BLaER1 treated with 17β-estradiol and CSF1 and Interleukin-3, amounts not matched to agents 10 nM and 100 nM (cell line): ENCODE results near the gene RGS13.

ENCODE experiments used
- H3K27ac ChIP-seq, 11 experiments: shearing (Covaris generic); formaldehyde crosslinking; 2 replicates each; pipeline ENCODE4 v1.8.1; 2022
- H3K27me3 ChIP-seq, 11 experiments: shearing (Covaris generic); formaldehyde crosslinking; 2 replicates each; pipeline ENCODE4 v1.8.1; 2022
- H3K36me3 ChIP-seq, 11 experiments: shearing (Covaris generic); formaldehyde crosslinking; 2 replicates each; pipeline ENCODE4 v1.8.1; 2022
- H3K4me1 ChIP-seq, 10 experiments: shearing (Covaris generic); formaldehyde crosslinking; 2 replicates each; pipeline ENCODE4 v1.8.1; 2022
- H3K4me2 ChIP-seq, 11 experiments: shearing (Covaris generic); formaldehyde crosslinking; 2 replicates each; pipeline ENCODE4 v1.8.1; 2022
- H3K4me3 ChIP-seq, 10 experiments: shearing (Covaris generic); formaldehyde crosslinking; 2 replicates each; pipeline ENCODE4 v1.8.1; 2022
- H3K9ac ChIP-seq, 11 experiments: shearing (Covaris generic); formaldehyde crosslinking; 2 replicates each; pipeline ENCODE4 v1.8.1; 2022
- H3K9me3 ChIP-seq, 11 experiments: shearing (Covaris generic); formaldehyde crosslinking; replicated peaks in 1 of 11; 2 replicates each; pipeline ENCODE4 v1.8.1; 2022
- H4K20me1 ChIP-seq, 11 experiments: shearing (Covaris generic); formaldehyde crosslinking; 2 replicates each; pipeline ENCODE4 v1.8.1; 2022
- Cebpa-rat ChIP-seq, 11 experiments: shearing (Covaris generic); IDR thresholded peaks; 2 replicates each; pipeline ENCODE4 v1.8.1; 2022

Gene RGS13

DNA sequence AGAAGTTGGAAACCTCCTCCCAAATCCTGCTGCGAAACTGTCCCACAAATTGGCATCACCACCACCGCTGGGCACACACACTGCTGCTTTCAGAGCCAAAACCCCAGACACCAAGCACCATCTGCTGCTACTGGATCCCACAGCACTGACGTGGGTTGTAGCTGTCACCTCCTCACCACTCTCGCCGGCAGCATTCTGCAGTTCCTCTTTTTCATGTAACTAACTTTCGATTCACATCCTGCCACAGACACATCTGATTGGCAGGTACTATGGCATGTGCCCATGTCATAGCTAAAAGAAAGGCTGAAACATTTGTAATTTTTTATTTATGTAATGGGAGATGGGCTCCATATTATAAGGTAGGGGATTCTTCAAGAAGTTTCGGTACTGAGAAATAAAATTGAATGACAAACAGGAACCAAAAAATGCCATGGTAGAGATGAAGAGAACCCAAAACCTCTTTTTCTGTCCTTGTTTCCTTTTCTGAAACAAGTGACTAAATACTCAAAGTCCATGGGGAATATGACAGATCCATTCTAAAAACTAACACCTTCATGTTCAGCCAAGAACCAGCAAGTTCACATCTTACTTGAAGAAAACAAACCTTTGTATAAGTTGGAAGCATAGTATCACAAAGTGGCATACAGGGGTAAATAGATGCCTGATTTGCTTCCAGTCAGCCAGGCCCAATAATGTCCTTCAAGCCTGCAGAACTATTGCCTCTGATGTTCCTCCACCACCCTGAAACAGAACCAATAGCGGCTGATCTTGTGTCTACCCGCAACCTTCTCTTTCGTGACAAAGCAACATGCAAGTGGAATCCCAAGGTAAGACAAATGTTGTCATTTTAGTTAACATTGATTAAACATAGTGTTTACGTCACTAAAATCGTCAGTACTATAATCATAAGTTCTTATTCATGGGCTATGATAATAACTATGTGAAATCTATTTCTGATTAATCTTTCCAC, 26.6 kb upstream of the RGS13 start:
- peak overlapping the region; percentile 47 to 70 (median 56) for H3K4me2 ChIP-seq
- H3K9ac ChIP-seq = peak overlapping the region in 6 of 11 experiments; percentile 4 to 57 (median 24); a peak in 7 of 22 replicates
- H3K4me3 ChIP-seq = no peak overlapping the region

GRCh38 chr1:192610112-192610889, 25.6 kb upstream of the RGS13 start:
- Histone ChIP-seq H3K9ac (no peak overlapping the region), H3K27ac (no peak overlapping the region), H3K4me1 (peaks cover 19 to 57% (median 35%) of the 10 kb centered on the region in 10 experiments), H3K9me3 (peaks cover 0 to 3% (median 0%) of the 10 kb centered on the region in 11 experiments; a peak in 2 of 22 replicates), H3K27me3 (peaks cover 0 to 5% (median 0%) of the 10 kb centered on the region in 11 experiments; a peak in 2 of 22 replicates), H3K4me2 (peak overlapping the region in 1 of 11 experiments; percentile 25; a peak in 4 of 22 replicates), H3K36me3 (no peaks in the 10 kb centered on the region), H3K4me3 (no peak overlapping the region), H4K20me1 (no peaks in the 10 kb centered on the region)
- 0 out of 22 replicates have a peak, but pooled peaks of 1 of the 11 experiments have one; percentile 27 for TF ChIP-seq Cebpa-rat (IDR thresholded peaks at IDR 0.05)

More for the DNA sequence above, 26.6 kb upstream of the RGS13 start:
- H3K27me3 ChIP-seq = peaks cover 0 to 5% (median 0%) of the 10 kb centered on the region in 11 experiments; a peak in 2 of 22 replicates
- H3K27ac ChIP-seq = peak overlapping the region in 10 of 11 experiments; percentile 14 to 74 (median 50); a peak in 16 of 22 replicates
- H3K9me3 ChIP-seq = peaks cover 0 to 3% (median 0%) of the 10 kb centered on the region in 11 experiments; a peak in 2 of 22 replicates
- no peaks in the 10 kb centered on the region for H3K36me3 ChIP-seq
- no peak for TF ChIP-seq Cebpa-rat (IDR thresholded peaks at IDR 0.05)
- no peaks in the 10 kb centered on the region for H4K20me1 ChIP-seq
- peaks cover 22 to 66% (median 41%) of the 10 kb centered on the region in 10 experiments for H3K4me1 ChIP-seq

DNA sequence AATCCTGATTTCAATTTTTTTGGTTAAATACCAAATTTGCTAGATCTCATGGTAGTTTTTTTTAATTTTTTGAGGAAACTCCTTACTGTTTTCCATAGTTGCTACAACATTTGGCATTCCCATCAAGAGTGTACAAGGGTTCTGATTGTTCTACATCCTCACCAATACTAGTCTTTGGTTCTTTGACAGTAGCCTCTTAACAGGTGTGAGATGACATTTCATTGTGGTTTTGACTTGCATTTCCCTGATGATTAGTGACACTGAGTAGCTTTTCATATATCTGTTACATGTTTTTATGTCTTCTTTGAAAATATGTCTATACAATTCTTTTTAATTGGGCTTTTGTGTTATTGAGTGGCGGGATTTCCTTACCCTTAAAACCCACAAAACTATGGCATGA, 20.9 kb upstream of the RGS13 start:
- no peaks in the 10 kb centered on the region for H4K20me1 ChIP-seq
- H3K27ac ChIP-seq = no peak overlapping the region
- no peak overlapping the region for H3K4me2 ChIP-seq
- H3K36me3 ChIP-seq = no peaks in the 10 kb centered on the region
- H3K4me1 ChIP-seq = peaks cover 0 to 16% (median 3%) of the 10 kb centered on the region in 10 experiments; a peak in 7 of 20 replicates
- no peak overlapping the region for H3K4me3 ChIP-seq
- H3K9me3 ChIP-seq = no peaks in the 10 kb centered on the region
- no peak overlapping the region for H3K9ac ChIP-seq
- TF ChIP-seq Cebpa-rat (IDR thresholded peaks at IDR 0.05) = no peak
- H3K27me3 ChIP-seq = no peaks in the 10 kb centered on the region

DNA sequence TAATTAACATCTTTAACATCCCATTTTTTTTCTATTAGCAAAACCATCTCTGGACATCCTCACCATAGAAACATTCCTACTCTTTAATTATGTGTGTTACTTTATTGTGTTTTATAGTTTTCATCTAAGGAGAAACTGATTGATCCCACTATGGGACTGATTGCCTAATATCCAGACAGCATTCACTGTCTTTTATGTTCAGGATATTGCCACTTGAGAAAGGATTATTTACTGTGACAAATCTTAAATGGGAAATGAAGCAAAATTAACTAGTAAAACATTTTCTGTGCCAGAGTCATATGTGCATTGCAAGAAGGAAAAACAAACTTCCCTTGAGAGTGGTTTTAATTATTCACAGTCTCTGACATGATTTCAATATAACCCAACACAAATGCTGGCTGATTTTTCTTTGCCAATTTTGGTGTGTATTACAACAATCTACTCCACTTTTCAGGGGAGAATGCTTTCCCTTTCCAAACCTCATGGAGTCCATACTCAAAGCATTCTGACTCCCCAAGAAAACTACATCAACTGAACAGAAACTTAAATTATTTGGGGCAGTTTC, 15.8 kb upstream of the RGS13 start:
- H3K36me3 ChIP-seq = no peaks in the 10 kb centered on the region
- no peaks in the 10 kb centered on the region for H4K20me1 ChIP-seq
- no peak overlapping the region for H3K27ac ChIP-seq
- no peak overlapping the region for H3K4me2 ChIP-seq
- H3K4me3 ChIP-seq = no peak overlapping the region
- peaks cover 0 to 15% (median 8%) of the 10 kb centered on the region in 11 experiments; a peak in 11 of 22 replicates for H3K9me3 ChIP-seq
- H3K9ac ChIP-seq = no peak overlapping the region
- no peak for TF ChIP-seq Cebpa-rat (IDR thresholded peaks at IDR 0.05)
- H3K27me3 ChIP-seq = no peaks in the 10 kb centered on the region
- H3K4me1 ChIP-seq = no peaks in the 10 kb centered on the region; a peak in 1 of 20 replicates

GRCh38 chr1:192626366-192627179, 9.4 kb upstream of the RGS13 start:
- Histone ChIP-seq H3K9ac (peak overlapping the region in 1 of 11 experiments; percentile 19; a peak in 2 of 22 replicates), H3K4me1 (peaks cover 8 to 36% (median 16%) of the 10 kb centered on the region in 10 experiments; a peak in 18 of 20 replicates), H4K20me1 (no peaks in the 10 kb centered on the region), H3K27me3 (no peaks in the 10 kb centered on the region), H3K27ac (peak overlapping the region in 4 of 11 experiments; percentile 11 to 48 (median 38); a peak in 3 of 22 replicates), H3K4me3 (peak overlapping the region in 3 of 10 experiments; percentile 10 to 22 (median 10); a peak in 3 of 20 replicates), H3K9me3 (peaks cover 0 to 12% (median 5%) of the 10 kb centered on the region in 11 experiments; a peak in 10 of 22 replicates), H3K4me2 (peak overlapping the region; percentile 31 to 86 (median 69); a peak in 21 of 22 replicates), H3K36me3 (no peaks in the 10 kb centered on the region)
- no peak for TF ChIP-seq Cebpa-rat (IDR thresholded peaks at IDR 0.05)

DNA sequence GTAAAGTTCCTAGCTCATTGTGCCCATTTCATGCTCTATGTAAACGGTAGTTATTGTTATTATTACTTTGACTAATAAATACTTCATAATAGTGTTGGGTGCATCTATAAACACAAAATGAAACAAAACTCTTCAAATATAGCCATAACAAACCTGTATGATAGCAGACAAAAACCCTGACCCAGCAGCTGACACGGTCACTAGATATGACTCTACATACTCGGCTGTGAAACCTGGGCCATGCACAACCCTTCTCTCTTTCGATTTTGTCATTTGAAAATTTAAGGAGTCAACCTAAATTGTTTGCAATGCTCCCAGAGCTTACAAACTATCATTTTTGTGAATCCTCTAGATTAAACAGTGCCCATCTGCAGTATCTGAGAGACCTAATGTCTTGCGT, 8.0 kb upstream of the RGS13 start:
- H3K4me3 ChIP-seq = no peak overlapping the region
- no peaks in the 10 kb centered on the region for H4K20me1 ChIP-seq
- no peaks in the 10 kb centered on the region for H3K27me3 ChIP-seq
- peak overlapping the region in 3 of 11 experiments; percentile 3 to 25 (median 11); a peak in 4 of 22 replicates for H3K4me2 ChIP-seq
- H3K9me3 ChIP-seq = peaks cover 0 to 12% (median 0%) of the 10 kb centered on the region in 11 experiments; a peak in 7 of 22 replicates
- no peak for TF ChIP-seq Cebpa-rat (IDR thresholded peaks at IDR 0.05)
- peaks cover 8 to 36% (median 16%) of the 10 kb centered on the region in 10 experiments; a peak in 18 of 20 replicates for H3K4me1 ChIP-seq
- H3K9ac ChIP-seq = no peak overlapping the region
- no peaks in the 10 kb centered on the region for H3K36me3 ChIP-seq
- H3K27ac ChIP-seq = no peak overlapping the region

- TF ChIP-seq Cebpa-rat (IDR thresholded peaks at IDR 0.05) = no peak
- H3K4me1 ChIP-seq = peaks cover 8 to 36% (median 16%) of the 10 kb centered on the region in 10 experiments; a peak in 18 of 20 replicates
Observed at GRCh38 chr1:192628396-192629057, 7.4 kb upstream of the RGS13 start.

More at GRCh38 chr1:192628396-192629057, 7.4 kb upstream of the RGS13 start:
- Histone ChIP-seq H4K20me1 (no peaks in the 10 kb centered on the region), H3K36me3 (no peaks in the 10 kb centered on the region), H3K4me2 (peak overlapping the region in 2 of 11 experiments; percentile 3 to 16; a peak in 4 of 22 replicates), H3K27me3 (no peaks in the 10 kb centered on the region), H3K27ac (no peak overlapping the region), H3K9ac (no peak overlapping the region), H3K9me3 (peaks cover 0 to 8% (median 0%) of the 10 kb centered on the region in 11 experiments; a peak in 6 of 22 replicates), H3K4me3 (no peak overlapping the region)
